SK-N-SH treated with all-trans-retinoic acid at 6 μM for 48 hours (cell line): Measurements from ENCODE around the gene LMNA.

ENCODE experiments used
- ATAC-seq: fragments of 200-7000 bp; cut with Tn5 transposase; 3 replicates; pipeline ENCODE4 v1.9.1; 2020; ENCODE audit warnings: mild to moderate bottlenecking, moderate library complexity
- ARNTL ChIP-seq: fragments of 450-650 bp; formaldehyde crosslinking; IDR thresholded peaks from 2 replicates; pipeline ENCODE4 v1.5.0; 2020; ENCODE audit warnings: low read depth, mild to moderate bottlenecking, moderate library complexity, borderline replicate concordance
- BACH2 ChIP-seq: fragments of 250-450 bp; sonication (Bioruptor Pico); IDR thresholded peaks from 2 replicates; pipeline ENCODE4 v1.9.0; 2021; ENCODE audit warnings: mild to moderate bottlenecking, borderline replicate concordance
- CREB5 ChIP-seq: fragments of 250-450 bp; sonication (Bioruptor Pico); IDR thresholded peaks from 2 replicates; pipeline ENCODE4 v1.5.1; 2020; ENCODE audit warnings: low read depth, mild to moderate bottlenecking, moderate library complexity
- CSDC2 ChIP-seq: fragments of 250-450 bp; sonication (Bioruptor Pico); IDR thresholded peaks from 2 replicates; pipeline ENCODE4 v1.5.0; 2020; ENCODE audit warnings: mild to moderate bottlenecking, moderate library complexity
- ESRRG ChIP-seq: fragments of 250-450 bp; sonication (Bioruptor Pico); IDR thresholded peaks from 2 replicates; pipeline ENCODE4 v1.6.1; 2021; ENCODE audit warnings: mild to moderate bottlenecking
- GLIS3 ChIP-seq: fragments of 250-450 bp; sonication (Bioruptor Pico); IDR thresholded peaks from 2 replicates; pipeline ENCODE4 v1.5.0; 2020; ENCODE audit warnings: mild to moderate bottlenecking, moderate library complexity
- ISL1 ChIP-seq: fragments of 250-450 bp; sonication (Bioruptor Pico); IDR thresholded peaks from 2 replicates; pipeline ENCODE4 v2.1.2; 2022; ENCODE audit warnings: mild to moderate bottlenecking, moderate library complexity
- PATZ1 ChIP-seq: fragments of 250-450 bp; sonication (Bioruptor Pico); IDR thresholded peaks from 2 replicates; pipeline ENCODE4 v1.8.0; 2020; ENCODE audit warnings: mild to moderate bottlenecking, moderate library complexity, borderline replicate concordance
- PPARA ChIP-seq: fragments of 250-450 bp; sonication (Bioruptor Pico); IDR thresholded peaks from 2 replicates; pipeline ENCODE4 v1.5.0; 2020; ENCODE audit warnings: mild to moderate bottlenecking, borderline replicate concordance
- RARB ChIP-seq: fragments of 250-450 bp; sonication (Bioruptor Pico); IDR thresholded peaks from 2 replicates; pipeline ENCODE4 v1.8.0; 2021; ENCODE audit warnings: mild to moderate bottlenecking, moderate library complexity
- SNAI2 ChIP-seq: fragments of 250-450 bp; sonication (Bioruptor Pico); IDR thresholded peaks from 2 replicates; pipeline ENCODE4 v1.5.0; 2020; ENCODE audit warnings: mild to moderate bottlenecking, moderate library complexity
- TCF4 ChIP-seq: fragments of 250-450 bp; sonication (Bioruptor Pico); IDR thresholded peaks from 2 replicates; pipeline ENCODE4 v1.8.0; 2021; ENCODE audit warnings: mild to moderate bottlenecking, moderate library complexity, borderline replicate concordance
- TOX ChIP-seq: fragments of 250-450 bp; sonication (Bioruptor Pico); IDR thresholded peaks from 2 replicates; pipeline ENCODE4 v1.8.0; 2021; ENCODE audit warnings: mild to moderate bottlenecking, moderate library complexity, borderline replicate concordance
- ZC3H10 ChIP-seq: fragments of 250-450 bp; sonication (Bioruptor Pico); IDR thresholded peaks from 2 replicates; pipeline ENCODE4 v1.5.1; 2021; ENCODE audit warnings: mild to moderate bottlenecking, moderate library complexity
- ZFP3 ChIP-seq: fragments of 250-450 bp; sonication (Bioruptor Pico); IDR thresholded peaks from 2 replicates; pipeline ENCODE4 v1.5.0; 2020; ENCODE audit warnings: mild to moderate bottlenecking, moderate library complexity
- ZFP30 ChIP-seq: fragments of 450-650 bp; formaldehyde crosslinking; IDR thresholded peaks from 2 replicates; pipeline ENCODE4 v1.5.0; 2022; ENCODE audit warnings: mild to moderate bottlenecking, moderate library complexity
- ZNF565 ChIP-seq: fragments of 450-650 bp; formaldehyde crosslinking; conservative IDR thresholded peaks from 2 replicates; pipeline ENCODE4 v1.5.0; 2020; ENCODE audit warnings: low read depth, mild to moderate bottlenecking, moderate library complexity
- ZNF8 ChIP-seq: fragments of 450-650 bp; formaldehyde crosslinking; IDR thresholded peaks from 2 replicates; pipeline ENCODE4 v1.5.0; 2020; ENCODE audit warnings: mild to moderate bottlenecking, moderate library complexity
- TF ChIP-seq, protein P1 (sequence below): fragments of 250-450 bp; sonication (Bioruptor Pico); IDR thresholded peaks from 2 replicates; pipeline ENCODE4 v1.8.0; 2021; ENCODE audit warnings: low read depth, mild to moderate bottlenecking, moderate library complexity, borderline replicate concordance
- TF ChIP-seq, protein P2 (sequence below): fragments of 250-450 bp; sonication (Bioruptor Pico); IDR thresholded peaks from 2 replicates; pipeline ENCODE4 v1.5.0; 2020; ENCODE audit warnings: mild to moderate bottlenecking, moderate library complexity
- TF ChIP-seq, protein P3 (sequence below): fragments of 250-450 bp; sonication (Bioruptor Pico); IDR thresholded peaks from 2 replicates; pipeline ENCODE4 v1.5.1; 2021; ENCODE audit warnings: mild to moderate bottlenecking, moderate library complexity

Gene LMNA

GRCh38 chr1:156075162-156075561 is 39.3 kb upstream of the LMNA start:
- no peak for ATAC-seq
- TF ChIP-seq, protein P1, sequence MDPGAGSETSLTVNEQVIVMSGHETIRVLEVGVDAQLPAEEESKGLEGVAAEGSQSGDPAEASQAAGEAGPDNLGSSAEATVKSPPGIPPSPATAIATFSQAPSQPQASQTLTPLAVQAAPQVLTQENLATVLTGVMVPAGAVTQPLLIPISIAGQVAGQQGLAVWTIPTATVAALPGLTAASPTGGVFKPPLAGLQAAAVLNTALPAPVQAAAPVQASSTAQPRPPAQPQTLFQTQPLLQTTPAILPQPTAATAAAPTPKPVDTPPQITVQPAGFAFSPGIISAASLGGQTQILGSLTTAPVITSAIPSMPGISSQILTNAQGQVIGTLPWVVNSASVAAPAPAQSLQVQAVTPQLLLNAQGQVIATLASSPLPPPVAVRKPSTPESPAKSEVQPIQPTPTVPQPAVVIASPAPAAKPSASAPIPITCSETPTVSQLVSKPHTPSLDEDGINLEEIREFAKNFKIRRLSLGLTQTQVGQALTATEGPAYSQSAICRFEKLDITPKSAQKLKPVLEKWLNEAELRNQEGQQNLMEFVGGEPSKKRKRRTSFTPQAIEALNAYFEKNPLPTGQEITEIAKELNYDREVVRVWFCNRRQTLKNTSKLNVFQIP (CRISPR knock-in tag), result no peak
- TF ChIP-seq PPARA, result no peak
- no peak for TF ChIP-seq ZFP30
- TF ChIP-seq ESRRG (CRISPR knock-in tag), result no peak
- no peak for TF ChIP-seq SNAI2 (CRISPR knock-in tag)
- TF ChIP-seq ZNF565, result no peak
- TF ChIP-seq PATZ1, result no peak

GRCh38 chr1:156075775-156076204 is 38.7 kb upstream of the LMNA start:
- no peak for TF ChIP-seq ZFP3 (CRISPR knock-in tag)
- no peak for TF ChIP-seq ZC3H10 (CRISPR knock-in tag)
- TF ChIP-seq GLIS3, result no peak
- TF ChIP-seq ZNF565, result no peak
- no peak for TF ChIP-seq TOX
- no peak for TF ChIP-seq TCF4
- no peak for TF ChIP-seq ISL1 (CRISPR knock-in tag)
- TF ChIP-seq, protein P2, sequence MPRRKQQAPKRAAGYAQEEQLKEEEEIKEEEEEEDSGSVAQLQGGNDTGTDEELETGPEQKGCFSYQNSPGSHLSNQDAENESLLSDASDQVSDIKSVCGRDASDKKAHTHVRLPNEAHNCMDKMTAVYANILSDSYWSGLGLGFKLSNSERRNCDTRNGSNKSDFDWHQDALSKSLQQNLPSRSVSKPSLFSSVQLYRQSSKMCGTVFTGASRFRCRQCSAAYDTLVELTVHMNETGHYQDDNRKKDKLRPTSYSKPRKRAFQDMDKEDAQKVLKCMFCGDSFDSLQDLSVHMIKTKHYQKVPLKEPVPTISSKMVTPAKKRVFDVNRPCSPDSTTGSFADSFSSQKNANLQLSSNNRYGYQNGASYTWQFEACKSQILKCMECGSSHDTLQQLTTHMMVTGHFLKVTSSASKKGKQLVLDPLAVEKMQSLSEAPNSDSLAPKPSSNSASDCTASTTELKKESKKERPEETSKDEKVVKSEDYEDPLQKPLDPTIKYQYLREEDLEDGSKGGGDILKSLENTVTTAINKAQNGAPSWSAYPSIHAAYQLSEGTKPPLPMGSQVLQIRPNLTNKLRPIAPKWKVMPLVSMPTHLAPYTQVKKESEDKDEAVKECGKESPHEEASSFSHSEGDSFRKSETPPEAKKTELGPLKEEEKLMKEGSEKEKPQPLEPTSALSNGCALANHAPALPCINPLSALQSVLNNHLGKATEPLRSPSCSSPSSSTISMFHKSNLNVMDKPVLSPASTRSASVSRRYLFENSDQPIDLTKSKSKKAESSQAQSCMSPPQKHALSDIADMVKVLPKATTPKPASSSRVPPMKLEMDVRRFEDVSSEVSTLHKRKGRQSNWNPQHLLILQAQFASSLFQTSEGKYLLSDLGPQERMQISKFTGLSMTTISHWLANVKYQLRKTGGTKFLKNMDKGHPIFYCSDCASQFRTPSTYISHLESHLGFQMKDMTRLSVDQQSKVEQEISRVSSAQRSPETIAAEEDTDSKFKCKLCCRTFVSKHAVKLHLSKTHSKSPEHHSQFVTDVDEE (CRISPR knock-in tag), result no peak
- TF ChIP-seq PPARA, result no peak
- no peak for TF ChIP-seq BACH2 (CRISPR knock-in tag)
- no peak for TF ChIP-seq SNAI2 (CRISPR knock-in tag)
- TF ChIP-seq CREB5 (CRISPR knock-in tag), result no peak
- TF ChIP-seq RARB, result no peak
- no peak for TF ChIP-seq ESRRG (CRISPR knock-in tag)
- TF ChIP-seq ZFP30, result no peak
- TF ChIP-seq ZNF8 (CRISPR knock-in tag), result no peak
- no peak for TF ChIP-seq CSDC2 (CRISPR knock-in tag)
- TF ChIP-seq ARNTL (CRISPR knock-in tag), result no peak
- TF ChIP-seq, protein P1 (CRISPR knock-in tag), result no peak
- TF ChIP-seq, protein P3, sequence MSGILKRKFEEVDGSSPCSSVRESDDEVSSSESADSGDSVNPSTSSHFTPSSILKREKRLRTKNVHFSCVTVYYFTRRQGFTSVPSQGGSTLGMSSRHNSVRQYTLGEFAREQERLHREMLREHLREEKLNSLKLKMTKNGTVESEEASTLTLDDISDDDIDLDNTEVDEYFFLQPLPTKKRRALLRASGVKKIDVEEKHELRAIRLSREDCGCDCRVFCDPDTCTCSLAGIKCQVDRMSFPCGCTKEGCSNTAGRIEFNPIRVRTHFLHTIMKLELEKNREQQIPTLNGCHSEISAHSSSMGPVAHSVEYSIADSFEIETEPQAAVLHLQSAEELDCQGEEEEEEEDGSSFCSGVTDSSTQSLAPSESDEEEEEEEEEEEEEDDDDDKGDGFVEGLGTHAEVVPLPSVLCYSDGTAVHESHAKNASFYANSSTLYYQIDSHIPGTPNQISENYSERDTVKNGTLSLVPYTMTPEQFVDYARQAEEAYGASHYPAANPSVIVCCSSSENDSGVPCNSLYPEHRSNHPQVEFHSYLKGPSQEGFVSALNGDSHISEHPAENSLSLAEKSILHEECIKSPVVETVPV (CRISPR knock-in tag), result no peak
- no peak for ATAC-seq
